ENCODE measurements around the gene WASHC4.
A peak's percentile ranks its signal among the peaks of the same experiment; 100 is the strongest.
"Not testable (repeated sequence)": the region's sequence is repeated elsewhere in the genome, so short reads cannot be mapped to it uniquely, and the experiment has no call there.

Gene WASHC4

GRCh38 chr12:105167346-105167745 is 59.8 kb downstream of the WASHC4 start:
- no peak for DNase-seq (ENCODE audit: low spot score)

- peak; percentile 58 for DNase-seq (ENCODE audit: low spot score)
Observed at GRCh38 chr12:105168006-105168405, 60.5 kb downstream of the WASHC4 start.

- DNase-seq (ENCODE audit: low spot score), result no peak
Observed at GRCh38 chr12:105170139-105170538, 62.6 kb downstream of the WASHC4 start.

- DNase-seq (ENCODE audit: low spot score), result no peak
Observed at GRCh38 chr12:105171691-105172436, 64.3 kb downstream of the WASHC4 start.

- DNase-seq (ENCODE audit: low spot score), result no peak
Observed at GRCh38 chr12:105175397-105175990, 68.0 kb downstream of the WASHC4 start.

- DNase-seq (ENCODE audit: low spot score), result no peak
Observed at GRCh38 chr12:105177208-105177607, 69.7 kb downstream of the WASHC4 start.

GRCh38 chr12:105179114-105179513 is 71.6 kb downstream of the WASHC4 start:
- not testable (repeated sequence) for DNase-seq (ENCODE audit: low spot score)

- DNase-seq (ENCODE audit: low spot score), result not testable (repeated sequence)
Observed at GRCh38 chr12:105183406-105183805, 75.9 kb downstream of the WASHC4 start.

GRCh38 chr12:105183976-105184375 is 76.4 kb downstream of the WASHC4 start:
- DNase-seq (ENCODE audit: low spot score), result not testable (repeated sequence)

- DNase-seq (ENCODE audit: low spot score), result no peak
Observed at GRCh38 chr12:105189293-105189692, 81.8 kb downstream of the WASHC4 start.

- DNase-seq (ENCODE audit: low spot score), result no peak
Observed at GRCh38 chr12:105190530-105190929, 83.0 kb downstream of the WASHC4 start.

GRCh38 chr12:105192624-105193225 is 85.2 kb downstream of the WASHC4 start:
- DNase-seq (ENCODE audit: low spot score), result peak; percentile 74

- no peak for DNase-seq (ENCODE audit: low spot score)
Observed at GRCh38 chr12:105194947-105195346, 87.4 kb downstream of the WASHC4 start.

GRCh38 chr12:105196090-105196489 is 88.6 kb downstream of the WASHC4 start:
- no peak for DNase-seq (ENCODE audit: low spot score)

- no peak for DNase-seq (ENCODE audit: low spot score)
Observed at GRCh38 chr12:105198961-105199360, 91.4 kb downstream of the WASHC4 start.

GRCh38 chr12:105200385-105200784 is 92.9 kb downstream of the WASHC4 start:
- DNase-seq (ENCODE audit: low spot score), result no peak

GRCh38 chr12:105201299-105201698 is 93.8 kb downstream of the WASHC4 start:
- DNase-seq (ENCODE audit: low spot score), result no peak

GRCh38 chr12:105202202-105202601 is 94.7 kb downstream of the WASHC4 start:
- DNase-seq (ENCODE audit: low spot score), result no peak

- DNase-seq (ENCODE audit: low spot score), result no peak
Observed at GRCh38 chr12:105204127-105204526, 96.6 kb downstream of the WASHC4 start.

- no peak for DNase-seq (ENCODE audit: low spot score)
Observed at GRCh38 chr12:105204916-105205315, 97.4 kb downstream of the WASHC4 start.

- DNase-seq (ENCODE audit: low spot score), result no peak
Observed at GRCh38 chr12:105205322-105206048, 98.0 kb downstream of the WASHC4 start.

GRCh38 chr12:105206686-105207374 is 99.3 kb downstream of the WASHC4 start:
- no peak for DNase-seq (ENCODE audit: low spot score)
